RWPE2 (cell line): ENCODE data around the gene NR6A1.

Source experiments
- ATAC-seq: fragments of 200-7000 bp; cut with Tn5 transposase; 3 replicates; pipeline ENCODE4 v1.9.1; 2021; ENCODE audit warnings: low read depth
- DNase-seq: peaks from one replicate; pipeline ENCODE4 v3.0.0-alpha.2; 2020; ENCODE audit warnings: low spot score
- H3K27ac ChIP-seq: fragments of 450-650 bp; 2 replicates; pipeline ENCODE4 v1.5.1; 2017; ENCODE audit warnings: mild to moderate bottlenecking; ENCODE audit not compliant: poor library complexity, severe bottlenecking
- H3K27me3 ChIP-seq: fragments of 250-450 bp; sonication (Bioruptor Pico); 2 replicates; pipeline ENCODE4 v1.5.1; 2021; ENCODE audit warnings: mild to moderate bottlenecking, moderate library complexity; ENCODE audit not compliant: insufficient read depth, poor library complexity, severe bottlenecking
- H3K36me3 ChIP-seq: fragments of 250-450 bp; sonication (Bioruptor Pico); 2 replicates; pipeline ENCODE4 v1.5.1; 2020; ENCODE audit warnings: low read depth, mild to moderate bottlenecking, moderate library complexity
- H3K4me1 ChIP-seq: fragments of 250-450 bp; sonication (Bioruptor Pico); 2 replicates; pipeline ENCODE4 v1.5.1; 2021; ENCODE audit warnings: mild to moderate bottlenecking, moderate library complexity; ENCODE audit not compliant: insufficient read depth, poor library complexity, severe bottlenecking
- H3K4me3 ChIP-seq: fragments of 250-450 bp; sonication (Bioruptor Pico); 2 replicates; pipeline ENCODE4 v1.5.1; 2021; ENCODE audit warnings: mild to moderate bottlenecking, moderate library complexity; ENCODE audit not compliant: severe bottlenecking
- H3K9me3 ChIP-seq: fragments of 250-450 bp; sonication (Bioruptor Pico); 2 replicates; pipeline ENCODE4 v1.5.1; 2021; ENCODE audit warnings: mild to moderate bottlenecking, moderate library complexity; ENCODE audit not compliant: severe bottlenecking
- CTCF ChIP-seq: fragments of 450-650 bp; IDR thresholded peaks from one replicate; pipeline ENCODE4 v1.5.1; 2017; ENCODE audit warnings: mild to moderate bottlenecking, moderate library complexity; ENCODE audit not compliant: poor library complexity, severe bottlenecking

The NR6A1 gene

GRCh38 chr9:124758691-124759090, 12.4 kb downstream of the NR6A1 start:
- no peak overlapping the region for H3K4me3 ChIP-seq

GRCh38 chr9:124758061-124758460, 13.1 kb downstream of the NR6A1 start:
- Histone ChIP-seq H3K9me3 (no peaks in the 10 kb centered on the region), H3K4me1 (peaks cover 21% of the 10 kb centered on the region), H3K27me3 (no peaks in the 10 kb centered on the region), H3K27ac (no peak overlapping the region), H3K4me3 (no peak overlapping the region), H3K36me3 (no peaks in the 10 kb centered on the region)
- DNase-seq (no peak), ATAC-seq (no peak)
- no peak for TF ChIP-seq CTCF

More at GRCh38 chr9:124758691-124759090, 12.4 kb downstream of the NR6A1 start:
- Histone ChIP-seq H3K27me3 (no peaks in the 10 kb centered on the region), H3K27ac (no peak overlapping the region), H3K36me3 (no peaks in the 10 kb centered on the region), H3K9me3 (no peaks in the 10 kb centered on the region), H3K4me1 (peaks cover 15% of the 10 kb centered on the region)
- ATAC-seq (no peak; the same call in 2 of the 3 replicates), DNase-seq (no peak)
- TF ChIP-seq CTCF = no peak

- H3K4me1 ChIP-seq = peaks cover 25% of the 10 kb centered on the region
- DNase-seq (no peak), ATAC-seq (no peak)
- no peaks in the 10 kb centered on the region for H3K27me3 ChIP-seq
- H3K9me3 ChIP-seq = no peaks in the 10 kb centered on the region
- no peak overlapping the region for H3K4me3 ChIP-seq
- no peaks in the 10 kb centered on the region for H3K36me3 ChIP-seq
- no peak overlapping the region for H3K27ac ChIP-seq
- TF ChIP-seq CTCF = no peak
Observed at GRCh38 chr9:124757616-124758015, 13.5 kb downstream of the NR6A1 start.

- H3K27me3 ChIP-seq = no peaks in the 10 kb centered on the region
Observed at GRCh38 chr9:124756011-124756410, 15.1 kb downstream of the NR6A1 start.

More at GRCh38 chr9:124756011-124756410, 15.1 kb downstream of the NR6A1 start:
- H3K27ac ChIP-seq = no peak overlapping the region
- DNase-seq (no peak), ATAC-seq (no peak)
- H3K4me1 ChIP-seq = peaks cover 25% of the 10 kb centered on the region
- no peak overlapping the region for H3K4me3 ChIP-seq
- H3K36me3 ChIP-seq = no peaks in the 10 kb centered on the region
- H3K9me3 ChIP-seq = no peaks in the 10 kb centered on the region
- no peak for TF ChIP-seq CTCF
